ENCODE results near the gene COL27A1.
A peak's percentile ranks its signal among the peaks of the same experiment; 100 is the strongest.

COL27A1 gene

DNA sequence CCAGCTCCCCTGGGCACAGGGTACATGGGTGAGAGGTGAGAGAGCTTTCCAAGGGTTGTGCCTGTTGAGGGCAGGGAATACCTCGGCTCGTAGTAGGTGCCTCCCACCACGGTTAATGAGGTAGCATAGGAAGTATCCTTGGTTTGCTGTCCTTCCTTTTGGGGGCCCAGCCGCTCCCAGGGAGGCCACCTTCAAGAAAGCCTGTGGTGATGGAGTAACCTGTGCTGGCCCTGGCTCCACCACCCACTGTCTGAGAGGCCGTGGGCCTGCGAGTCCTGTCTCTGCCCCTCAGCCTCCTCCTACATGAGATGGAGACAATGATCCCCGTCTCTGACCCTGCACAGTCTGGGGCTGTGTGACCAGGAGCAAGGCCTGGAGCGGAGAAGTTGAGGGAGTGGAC is 40.8 kb downstream of the COL27A1 start:
- H3K79me1 ChIP-seq (ENCODE audit: low read length), result no peaks in the 10 kb centered on the region
- no peak overlapping the region for H3K4me2 ChIP-seq (ENCODE audit: low read length)
- H3K4me1 ChIP-seq (ENCODE audit: control insufficient read depth in 1 of 2, insufficient read depth in 2 of 2, low read length in 2 of 2), result peaks cover 0 to 2% of the 10 kb centered on the region in 2 experiments
- WGBS (ENCODE audit: extremely low coverage, insufficient coverage, insufficient read length), result no CpG with 5 or more reads among the region's 8 CpGs
- H2AK5ac ChIP-seq (ENCODE audit: low read length), result no peak overlapping the region
- no peak overlapping the region for H4K8ac ChIP-seq (ENCODE audit: low read depth, low read length)
- H3K4me3 ChIP-seq (ENCODE audit: low read depth, low read length), result no peak overlapping the region
- H3K14ac ChIP-seq (ENCODE audit: low read length), result no peak overlapping the region
- H3K79me2 ChIP-seq (ENCODE audit: control insufficient read depth, insufficient read depth, low read length, poor library complexity), result no peaks in the 10 kb centered on the region
- H2BK5ac ChIP-seq (ENCODE audit: low read depth, low read length, poor library complexity), result no peak overlapping the region
- H2BK12ac ChIP-seq (ENCODE audit: low read length), result no peak overlapping the region
- no peaks in the 10 kb centered on the region for H3K27me3 ChIP-seq (ENCODE audit: insufficient read depth, low read length)
- no peak overlapping the region for H2BK120ac ChIP-seq (ENCODE audit: insufficient read depth, low read length, poor library complexity)
- H3K36me3 ChIP-seq (ENCODE audit: control insufficient read depth in 1 of 2, insufficient read depth in 2 of 2, low read length in 2 of 2), result peaks cover 42 to 68% of the 10 kb centered on the region in 2 experiments
- H3K27ac ChIP-seq (ENCODE audit: low read depth, low read length), result no peak overlapping the region
- H2AFZ ChIP-seq (ENCODE audit: insufficient read depth, low read length, poor library complexity), result no peak overlapping the region
- H4K91ac ChIP-seq (ENCODE audit: low read depth, low read length), result no peak overlapping the region
- H4K12ac ChIP-seq (ENCODE audit: low read depth, low read length), result no peak overlapping the region
- H3K9me3 ChIP-seq (ENCODE audit: insufficient read depth, low read depth, low read length), result no peaks in the 10 kb centered on the region
- no peak overlapping the region for H3K9ac ChIP-seq (ENCODE audit: low read length)
- no peak overlapping the region for H3K23ac ChIP-seq (ENCODE audit: low read length)
- no peak overlapping the region for H3K18ac ChIP-seq (ENCODE audit: low read length)
- DNase-seq, result no peak
- H3K4ac ChIP-seq (ENCODE audit: low read depth, low read length), result no peak overlapping the region

DNA sequence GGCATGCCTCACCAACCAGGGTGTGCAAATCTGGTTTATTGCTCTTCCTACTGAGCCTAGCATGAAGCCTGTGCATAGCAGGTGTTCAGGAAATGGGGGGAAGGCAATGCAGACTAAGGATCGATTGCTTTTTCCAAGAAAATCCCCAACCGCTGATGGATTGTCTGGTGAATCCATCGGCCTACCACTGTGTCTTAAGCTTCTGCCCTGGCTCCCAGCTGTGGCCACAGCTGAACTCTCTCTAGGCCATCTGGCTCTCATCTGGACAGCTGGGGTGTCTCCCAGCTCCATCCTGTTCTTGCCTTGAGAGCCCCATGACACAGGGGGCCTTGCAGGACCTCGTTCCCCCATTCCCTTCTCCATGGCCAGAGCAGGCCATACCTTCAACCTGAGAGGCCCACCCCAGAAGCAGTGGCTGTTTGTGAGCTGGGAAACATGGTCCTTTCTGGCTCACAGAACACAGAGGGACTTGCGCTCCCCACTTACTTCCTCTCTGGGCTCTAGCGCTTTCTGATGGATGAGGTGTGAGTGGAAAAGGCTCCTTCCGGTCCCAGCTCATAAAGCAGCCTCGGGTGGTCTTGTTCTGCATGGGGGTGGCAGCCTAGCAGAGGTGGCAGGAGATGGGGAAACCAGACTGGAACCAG is 41.8 kb downstream of the COL27A1 start:
- H4K91ac ChIP-seq (ENCODE audit: low read depth, low read length), result no peak overlapping the region
- no CpG with 5 or more reads among the region's 8 CpGs for WGBS (ENCODE audit: extremely low coverage, insufficient coverage, insufficient read length)

DNA sequence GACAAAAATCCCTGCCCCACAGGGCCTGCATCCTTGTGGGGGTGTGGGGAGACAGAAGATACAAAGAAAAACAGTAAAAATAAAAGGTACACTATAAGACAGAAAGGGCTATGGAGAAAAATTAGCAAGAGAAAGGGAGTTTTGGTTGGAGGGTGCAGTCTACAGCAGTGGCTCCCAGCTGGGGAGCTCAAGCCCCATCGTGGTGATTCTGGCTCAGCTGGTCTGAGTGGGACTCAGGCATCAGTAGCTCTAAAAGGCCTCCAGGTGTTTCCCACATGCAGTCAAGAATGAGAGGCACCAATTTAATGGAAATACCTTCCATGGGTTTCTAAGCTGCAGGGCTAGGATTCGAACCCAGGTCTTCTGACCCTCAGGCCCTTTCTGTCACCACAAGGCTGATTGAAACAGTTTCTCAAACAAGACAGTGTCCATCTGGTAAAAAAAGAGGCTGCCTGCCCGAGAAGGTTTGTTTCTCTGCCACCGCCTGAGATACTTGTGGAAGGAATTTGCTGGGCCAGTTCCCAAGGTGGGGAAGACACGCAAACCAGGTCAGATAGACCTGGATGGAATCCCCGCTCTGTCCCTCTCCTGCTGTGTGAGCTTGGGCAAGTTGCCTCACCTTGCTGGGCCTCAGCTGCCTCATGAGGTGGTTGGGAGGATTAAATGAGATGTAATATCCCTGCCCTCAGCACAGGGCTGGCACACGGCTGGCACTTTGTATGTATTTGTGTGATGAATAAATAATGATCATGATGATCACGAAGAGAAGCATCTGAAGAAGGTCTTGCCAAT is 43.1 kb downstream of the COL27A1 start:
- peak; percentile 63 to 71 for DNase-seq
- Histone ChIP-seq H2BK120ac (ENCODE audit: insufficient read depth, low read length, poor library complexity) (no peak overlapping the region), H3K79me2 (ENCODE audit: control insufficient read depth, insufficient read depth, low read length, poor library complexity) (no peaks in the 10 kb centered on the region), H4K8ac (ENCODE audit: low read depth, low read length) (no peak overlapping the region), H3K23ac (ENCODE audit: low read length) (no peak overlapping the region), H4K12ac (ENCODE audit: low read depth, low read length) (no peak overlapping the region), H2BK12ac (ENCODE audit: low read length) (no peak overlapping the region), H3K27me3 (ENCODE audit: insufficient read depth, low read length) (no peaks in the 10 kb centered on the region), H4K91ac (ENCODE audit: low read depth, low read length) (no peak overlapping the region), H3K27ac (ENCODE audit: low read depth, low read length) (no peak overlapping the region), H3K4ac (ENCODE audit: low read depth, low read length) (no peak overlapping the region), H2AFZ (ENCODE audit: insufficient read depth, low read length, poor library complexity) (no peak overlapping the region), H3K14ac (ENCODE audit: low read length) (no peak overlapping the region), H2AK5ac (ENCODE audit: low read length) (no peak overlapping the region), H3K4me1 (ENCODE audit: control insufficient read depth in 1 of 2, insufficient read depth in 2 of 2, low read length in 2 of 2) (peaks cover 0 to 2% of the 10 kb centered on the region in 2 experiments), H3K79me1 (ENCODE audit: low read length) (no peaks in the 10 kb centered on the region), H3K9me3 (ENCODE audit: insufficient read depth, low read depth, low read length) (no peaks in the 10 kb centered on the region), H2BK5ac (ENCODE audit: low read depth, low read length, poor library complexity) (no peak overlapping the region), H3K4me3 (ENCODE audit: low read depth, low read length) (no peak overlapping the region), H3K36me3 (ENCODE audit: control insufficient read depth in 1 of 2, insufficient read depth in 2 of 2, low read length in 2 of 2) (peaks cover 47 to 66% of the 10 kb centered on the region in 2 experiments), H3K9ac (ENCODE audit: low read length) (no peak overlapping the region), H3K4me2 (ENCODE audit: low read length) (no peak overlapping the region), H3K18ac (ENCODE audit: low read length) (no peak overlapping the region)
- no CpG with 5 or more reads among the region's 8 CpGs for WGBS (ENCODE audit: extremely low coverage, insufficient coverage, insufficient read length)

More for the DNA sequence above, 41.8 kb downstream of the COL27A1 start:
- H3K36me3 ChIP-seq (ENCODE audit: control insufficient read depth in 1 of 2, insufficient read depth in 2 of 2, low read length in 2 of 2), result peaks cover 46 to 71% of the 10 kb centered on the region in 2 experiments
- H3K4me2 ChIP-seq (ENCODE audit: low read length), result no peak overlapping the region
- no peak overlapping the region for H3K27ac ChIP-seq (ENCODE audit: low read depth, low read length)
- no peak overlapping the region for H3K4me3 ChIP-seq (ENCODE audit: low read depth, low read length)
- H2BK5ac ChIP-seq (ENCODE audit: low read depth, low read length, poor library complexity), result no peak overlapping the region
- H2BK120ac ChIP-seq (ENCODE audit: insufficient read depth, low read length, poor library complexity), result no peak overlapping the region
- H4K12ac ChIP-seq (ENCODE audit: low read depth, low read length), result no peak overlapping the region
- no peak for DNase-seq
- H4K8ac ChIP-seq (ENCODE audit: low read depth, low read length), result no peak overlapping the region
- no peak overlapping the region for H3K9ac ChIP-seq (ENCODE audit: low read length)
- H2AFZ ChIP-seq (ENCODE audit: insufficient read depth, low read length, poor library complexity), result no peak overlapping the region
- H3K27me3 ChIP-seq (ENCODE audit: insufficient read depth, low read length), result no peaks in the 10 kb centered on the region
- H2BK12ac ChIP-seq (ENCODE audit: low read length), result no peak overlapping the region
- no peak overlapping the region for H2AK5ac ChIP-seq (ENCODE audit: low read length)
- H3K9me3 ChIP-seq (ENCODE audit: insufficient read depth, low read depth, low read length), result no peaks in the 10 kb centered on the region
- H3K23ac ChIP-seq (ENCODE audit: low read length), result no peak overlapping the region
- no peak overlapping the region for H3K4ac ChIP-seq (ENCODE audit: low read depth, low read length)
- peaks cover 0 to 2% of the 10 kb centered on the region in 2 experiments for H3K4me1 ChIP-seq (ENCODE audit: control insufficient read depth in 1 of 2, insufficient read depth in 2 of 2, low read length in 2 of 2)
- no peak overlapping the region for H3K14ac ChIP-seq (ENCODE audit: low read length)
- no peaks in the 10 kb centered on the region for H3K79me1 ChIP-seq (ENCODE audit: low read length)
- H3K18ac ChIP-seq (ENCODE audit: low read length), result no peak overlapping the region
- no peaks in the 10 kb centered on the region for H3K79me2 ChIP-seq (ENCODE audit: control insufficient read depth, insufficient read depth, low read length, poor library complexity)

DNA sequence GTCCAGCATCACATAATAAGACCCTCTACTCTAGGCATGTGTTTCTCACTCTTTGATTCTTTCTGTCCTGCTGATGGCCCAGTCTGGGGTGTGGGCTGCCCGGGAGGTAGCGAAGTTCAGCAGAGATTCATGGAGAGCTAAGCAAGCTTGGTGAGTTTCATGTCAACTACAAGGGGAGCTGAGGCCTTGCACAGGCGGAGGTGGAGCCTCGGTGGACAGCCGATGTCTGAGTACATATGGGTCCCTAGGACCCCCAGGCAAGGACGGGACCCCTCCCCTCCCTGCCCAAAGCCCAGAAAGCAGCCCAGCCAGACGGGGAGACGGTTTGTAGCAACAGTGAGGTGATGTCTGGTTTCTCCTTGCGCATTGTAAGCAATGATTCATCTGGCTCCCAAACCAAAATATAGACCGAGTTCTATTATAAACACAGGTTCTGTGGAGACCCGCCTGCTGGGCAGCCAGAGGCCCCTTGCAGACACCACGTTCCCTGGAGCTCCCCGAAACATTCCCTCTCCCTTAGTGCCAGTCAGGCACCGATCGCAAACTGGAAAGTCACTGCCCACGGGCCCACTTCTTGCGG is 45.5 kb downstream of the COL27A1 start:
- no peak overlapping the region for H2AFZ ChIP-seq (ENCODE audit: insufficient read depth, low read length, poor library complexity)
- WGBS (ENCODE audit: extremely low coverage, insufficient coverage, insufficient read length), result no CpG with 5 or more reads among the region's 17 CpGs

More for the DNA sequence above, 45.5 kb downstream of the COL27A1 start:
- no peak for DNase-seq
- no peak overlapping the region for H3K4me3 ChIP-seq (ENCODE audit: low read depth, low read length)
- no peak overlapping the region for H3K4me2 ChIP-seq (ENCODE audit: low read length)
- no peaks in the 10 kb centered on the region for H3K27me3 ChIP-seq (ENCODE audit: insufficient read depth, low read length)
- H3K79me2 ChIP-seq (ENCODE audit: control insufficient read depth, insufficient read depth, low read length, poor library complexity), result no peaks in the 10 kb centered on the region
- no peaks in the 10 kb centered on the region for H3K79me1 ChIP-seq (ENCODE audit: low read length)
- no peak overlapping the region for H4K91ac ChIP-seq (ENCODE audit: low read depth, low read length)
- H3K14ac ChIP-seq (ENCODE audit: low read length), result no peak overlapping the region
- H3K23ac ChIP-seq (ENCODE audit: low read length), result no peak overlapping the region
- no peak overlapping the region for H2BK12ac ChIP-seq (ENCODE audit: low read length)
- peaks cover 47 to 54% of the 10 kb centered on the region in 2 experiments for H3K36me3 ChIP-seq (ENCODE audit: control insufficient read depth in 1 of 2, insufficient read depth in 2 of 2, low read length in 2 of 2)
- no peak overlapping the region for H2AK5ac ChIP-seq (ENCODE audit: low read length)
- H3K9me3 ChIP-seq (ENCODE audit: insufficient read depth, low read depth, low read length), result no peaks in the 10 kb centered on the region
- H3K18ac ChIP-seq (ENCODE audit: low read length), result no peak overlapping the region
- H4K12ac ChIP-seq (ENCODE audit: low read depth, low read length), result no peak overlapping the region
- no peak overlapping the region for H3K9ac ChIP-seq (ENCODE audit: low read length)
- peaks cover 7 to 13% of the 10 kb centered on the region in 2 experiments for H3K4me1 ChIP-seq (ENCODE audit: control insufficient read depth in 1 of 2, insufficient read depth in 2 of 2, low read length in 2 of 2)
- no peak overlapping the region for H2BK5ac ChIP-seq (ENCODE audit: low read depth, low read length, poor library complexity)
- no peak overlapping the region for H3K27ac ChIP-seq (ENCODE audit: low read depth, low read length)
- no peak overlapping the region for H2BK120ac ChIP-seq (ENCODE audit: insufficient read depth, low read length, poor library complexity)
- H4K8ac ChIP-seq (ENCODE audit: low read depth, low read length), result no peak overlapping the region
- no peak overlapping the region for H3K4ac ChIP-seq (ENCODE audit: low read depth, low read length)

All from trophoblast cell (in vitro differentiated cells and primary cell).